ENCODE measurements around the gene MAP2K5. TPM values are rescaled to one million over a fixed set of nuclear protein-coding genes. Genes with fewer than 3 reads are reported as not detected.

MAP2K5 gene
- total RNA-seq, 1 donor from 2014 or later = 3.2 TPM

DNA sequence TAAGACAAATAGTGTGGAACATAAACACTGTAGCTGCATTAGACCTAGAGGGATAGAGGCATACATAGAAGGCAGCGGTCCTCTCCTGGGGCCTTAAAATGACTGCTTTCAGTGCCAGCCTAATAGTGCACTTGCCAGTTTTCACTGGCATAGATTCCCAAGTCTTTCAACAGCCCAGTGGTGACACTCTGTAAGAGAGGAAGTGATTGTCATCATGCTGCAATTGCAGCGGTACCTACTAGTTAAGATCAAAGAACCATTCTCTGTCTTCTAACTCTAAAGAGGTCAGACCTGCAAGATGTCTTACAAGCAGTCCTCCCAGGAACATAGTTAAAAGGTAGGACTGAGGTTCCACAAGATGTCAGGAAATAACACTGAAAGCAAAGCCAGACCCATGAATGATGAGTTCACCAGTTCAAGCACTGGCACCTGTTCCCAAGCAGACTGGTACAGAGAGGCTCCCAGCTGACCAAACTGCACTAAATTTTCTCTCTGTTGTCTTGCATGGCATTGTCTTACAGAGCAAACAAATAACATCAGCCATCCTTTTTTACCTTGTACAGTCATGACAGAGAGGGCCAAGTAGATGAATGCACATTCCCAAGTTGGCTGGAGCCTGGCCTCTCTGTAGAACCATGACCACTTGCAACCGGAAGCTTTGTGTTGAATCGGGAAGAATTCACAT lies 182.3 kb downstream of the MAP2K5 start:
- no peak overlapping the region for H3K4me3 ChIP-seq (ENCODE audit: low read depth, low read length)
- TF ChIP-seq, protein P1, sequence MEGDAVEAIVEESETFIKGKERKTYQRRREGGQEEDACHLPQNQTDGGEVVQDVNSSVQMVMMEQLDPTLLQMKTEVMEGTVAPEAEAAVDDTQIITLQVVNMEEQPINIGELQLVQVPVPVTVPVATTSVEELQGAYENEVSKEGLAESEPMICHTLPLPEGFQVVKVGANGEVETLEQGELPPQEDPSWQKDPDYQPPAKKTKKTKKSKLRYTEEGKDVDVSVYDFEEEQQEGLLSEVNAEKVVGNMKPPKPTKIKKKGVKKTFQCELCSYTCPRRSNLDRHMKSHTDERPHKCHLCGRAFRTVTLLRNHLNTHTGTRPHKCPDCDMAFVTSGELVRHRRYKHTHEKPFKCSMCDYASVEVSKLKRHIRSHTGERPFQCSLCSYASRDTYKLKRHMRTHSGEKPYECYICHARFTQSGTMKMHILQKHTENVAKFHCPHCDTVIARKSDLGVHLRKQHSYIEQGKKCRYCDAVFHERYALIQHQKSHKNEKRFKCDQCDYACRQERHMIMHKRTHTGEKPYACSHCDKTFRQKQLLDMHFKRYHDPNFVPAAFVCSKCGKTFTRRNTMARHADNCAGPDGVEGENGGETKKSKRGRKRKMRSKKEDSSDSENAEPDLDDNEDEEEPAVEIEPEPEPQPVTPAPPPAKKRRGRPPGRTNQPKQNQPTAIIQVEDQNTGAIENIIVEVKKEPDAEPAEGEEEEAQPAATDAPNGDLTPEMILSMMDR (conservative IDR thresholded peaks at IDR 0.05; ENCODE audit: low read depth, low read length) = no peak
- DNase-seq (ENCODE audit: low read depth) = no peak

DNA sequence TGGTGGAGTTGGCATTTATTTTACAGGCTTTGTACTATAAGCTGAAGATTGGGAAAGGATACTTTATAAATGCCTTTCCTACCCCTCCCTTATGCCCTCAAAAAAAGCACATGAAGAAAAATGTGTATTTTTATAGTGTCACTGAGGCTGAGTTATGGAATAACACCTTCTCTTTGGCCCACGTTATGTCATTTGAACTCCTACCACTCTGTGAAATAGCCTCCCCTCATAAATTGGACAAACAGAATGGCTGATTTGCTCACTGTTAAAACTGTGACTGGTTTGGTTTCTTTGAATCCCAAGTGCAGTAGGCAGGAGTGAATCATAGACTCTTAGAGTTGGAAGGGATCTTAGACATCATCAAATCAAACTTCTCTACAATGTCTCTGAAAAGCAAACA lies 187.6 kb downstream of the MAP2K5 start:
- TF ChIP-seq, protein P1 (conservative IDR thresholded peaks at IDR 0.05; ENCODE audit: low read depth, low read length) = no peak
- H3K4me3 ChIP-seq (ENCODE audit: low read depth, low read length) = no peak overlapping the region
- DNase-seq (ENCODE audit: low read depth) = no peak

DNA sequence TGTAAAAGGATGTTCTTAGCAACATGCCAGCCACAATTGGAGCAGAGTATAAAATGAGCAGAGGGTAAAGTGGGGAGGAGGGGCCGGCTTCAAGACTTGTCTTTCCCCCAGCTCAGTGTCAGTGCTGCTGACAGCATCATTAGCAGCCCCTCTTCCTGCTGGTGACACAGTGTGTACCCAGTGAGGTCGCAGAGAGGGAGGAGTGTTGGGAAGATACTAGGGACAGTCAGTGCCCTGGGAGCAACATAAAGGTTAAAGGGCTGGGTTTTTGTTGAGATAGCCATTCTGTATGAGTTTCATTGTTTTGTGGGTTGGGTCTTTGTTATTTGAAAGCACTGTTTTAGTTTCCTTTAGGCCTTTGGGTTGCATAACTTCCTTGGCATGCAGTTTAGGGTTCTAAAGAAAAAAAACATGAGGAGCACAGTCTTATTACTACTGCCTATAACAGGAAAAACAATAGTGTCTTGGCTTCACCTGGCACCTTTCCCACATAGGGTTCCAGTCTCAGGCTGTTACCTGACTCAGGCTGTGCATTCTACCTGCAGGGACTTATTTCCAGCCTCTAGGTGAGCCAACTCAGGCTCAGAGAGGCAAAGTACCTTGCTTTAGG lies 188.7 kb downstream of the MAP2K5 start:
- TF ChIP-seq, protein P1 (conservative IDR thresholded peaks at IDR 0.05; ENCODE audit: low read depth, low read length) = no peak
- DNase-seq (ENCODE audit: low read depth) = no peak
- no peak overlapping the region for H3K4me3 ChIP-seq (ENCODE audit: low read depth, low read length)

DNA sequence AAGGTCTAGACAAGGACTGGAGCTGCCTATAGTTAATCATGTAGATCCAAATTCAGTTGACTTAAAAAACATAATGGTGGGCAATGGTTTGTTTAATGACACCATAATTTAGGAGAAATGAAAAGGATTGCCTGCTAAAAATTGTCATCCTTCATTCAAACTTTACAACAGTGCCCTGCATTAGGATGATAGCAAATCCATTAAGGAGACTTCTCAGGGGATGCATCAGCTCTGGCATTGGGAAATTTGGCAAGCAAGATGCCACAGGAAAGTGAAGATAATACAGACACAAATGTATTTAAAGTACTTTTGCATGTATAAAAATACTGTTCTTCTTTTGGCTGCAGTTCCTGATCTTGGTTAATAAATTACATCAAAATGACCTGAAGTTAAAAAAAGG lies 189.7 kb downstream of the MAP2K5 start:
- DNase-seq (ENCODE audit: low read depth) = no peak
- H3K4me3 ChIP-seq (ENCODE audit: low read depth, low read length) = no peak overlapping the region
- TF ChIP-seq, protein P1 (conservative IDR thresholded peaks at IDR 0.05; ENCODE audit: low read depth, low read length) = no peak

DNA sequence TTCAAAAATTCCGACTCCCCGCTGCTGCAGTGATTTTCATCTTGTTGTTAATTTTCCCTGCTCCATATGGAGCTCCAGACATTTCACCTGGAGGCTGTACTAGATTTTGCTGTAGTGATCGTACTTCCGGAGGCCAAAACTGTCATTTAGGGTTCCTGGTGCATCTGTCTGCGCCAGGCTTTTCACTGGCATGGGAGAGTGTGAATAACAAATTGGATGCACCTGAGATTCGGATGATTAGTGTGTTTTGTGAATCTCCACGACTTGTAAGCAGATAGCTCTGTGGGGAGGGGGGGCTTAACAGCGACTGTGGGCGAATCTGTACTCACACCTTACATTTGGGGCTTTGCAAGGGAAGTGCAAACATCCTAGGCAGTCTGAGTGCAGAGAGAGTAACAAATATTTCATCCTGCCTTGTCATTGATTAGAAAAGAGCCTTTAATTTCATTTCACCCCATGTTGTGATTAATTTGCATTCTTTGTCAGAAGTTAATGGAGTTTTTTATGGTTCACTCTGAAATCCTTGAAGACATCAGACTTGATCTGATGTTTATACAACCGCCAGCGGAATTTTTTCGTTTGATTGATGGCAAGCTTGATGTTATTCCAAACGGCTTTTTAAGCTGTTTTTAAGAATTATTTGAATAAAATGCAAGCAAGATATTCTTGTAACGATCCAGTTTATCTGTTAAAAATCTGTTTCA lies 190.3 kb downstream of the MAP2K5 start:
- no peak for DNase-seq (ENCODE audit: low read depth)
- no peak overlapping the region for H3K4me3 ChIP-seq (ENCODE audit: low read depth, low read length)
- TF ChIP-seq, protein P1 (conservative IDR thresholded peaks at IDR 0.05; ENCODE audit: low read depth, low read length) = no peak

DNA sequence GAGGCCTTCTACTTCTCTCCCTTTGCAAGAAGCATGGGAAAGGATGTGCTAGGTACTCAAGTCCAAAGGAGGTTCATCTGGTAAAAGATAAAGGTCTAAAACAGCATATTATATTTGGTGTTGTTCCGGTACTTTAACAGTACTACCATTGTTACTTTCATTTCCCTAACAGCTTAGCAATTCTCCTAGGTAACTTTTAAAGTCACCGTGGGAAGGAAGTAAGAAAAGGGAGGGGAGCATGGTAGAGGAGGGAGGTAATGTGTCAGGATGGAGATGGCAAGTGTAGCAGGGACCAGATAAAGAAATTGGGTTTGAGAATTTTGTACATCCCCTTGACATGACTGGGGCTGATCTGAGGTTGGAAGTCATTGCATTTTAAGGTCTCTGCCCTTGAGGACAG lies 193.4 kb downstream of the MAP2K5 start:
- no peak for DNase-seq (ENCODE audit: low read depth)
- no peak overlapping the region for H3K4me3 ChIP-seq (ENCODE audit: low read depth, low read length)

More for the DNA sequence above, 193.4 kb downstream of the MAP2K5 start:
- TF ChIP-seq, protein P1 (conservative IDR thresholded peaks at IDR 0.05; ENCODE audit: low read depth, low read length) = no peak

Data from epithelial cell of proximal tubule (primary cell).